Epithelial cell of proximal tubule (primary cell): ENCODE data around the gene MRC2. TPM values are rescaled to one million over a fixed set of nuclear protein-coding genes. Genes with fewer than 3 reads are reported as not detected.

Experiments
- DNase-seq: peaks from one replicate; pipeline ENCODE4 v3.0.0-alpha.2; 2011; ENCODE audit warnings: low read depth
- H3K4me3 ChIP-seq: 2 replicates; pipeline ENCODE4 v1.5.1; 2011; ENCODE audit warnings: low read depth, mild to moderate bottlenecking, low read length
- total RNA-seq: library from RNA; depleted of rRNA; stranded (reverse); fragments of >200 nt; gene quantifications from 2 replicates; pipeline ENCODE4 v1.2.3, GENCODE V29; 2015
- TF ChIP-seq, protein P1 (sequence below): conservative IDR thresholded peaks from 2 replicates; pipeline ENCODE4 v1.5.1; 2012; ENCODE audit warnings: low read depth, mild to moderate bottlenecking, low read length

The MRC2 gene
- total RNA-seq, 1 donor from 2014 or later = 50.4 TPM

DNA sequence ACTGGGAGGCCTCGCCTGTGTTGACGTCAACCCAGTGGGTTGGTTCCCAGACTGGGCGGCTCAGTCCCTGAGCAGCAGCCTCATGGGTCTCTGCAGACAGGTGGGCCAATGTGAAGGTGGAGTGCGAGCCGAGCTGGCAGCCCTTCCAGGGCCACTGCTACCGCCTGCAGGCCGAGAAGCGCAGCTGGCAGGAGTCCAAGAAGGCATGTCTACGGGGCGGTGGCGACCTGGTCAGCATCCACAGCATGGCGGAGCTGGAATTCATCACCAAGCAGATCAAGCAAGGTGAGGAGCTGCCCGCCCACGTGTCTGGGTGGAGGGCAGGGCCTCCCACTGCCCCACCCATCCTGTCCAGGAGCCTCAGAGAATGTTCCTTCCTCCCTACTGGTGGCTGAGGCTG, 44.1 kb downstream of the MRC2 start:
- DNase-seq = no peak
- TF ChIP-seq, protein P1, sequence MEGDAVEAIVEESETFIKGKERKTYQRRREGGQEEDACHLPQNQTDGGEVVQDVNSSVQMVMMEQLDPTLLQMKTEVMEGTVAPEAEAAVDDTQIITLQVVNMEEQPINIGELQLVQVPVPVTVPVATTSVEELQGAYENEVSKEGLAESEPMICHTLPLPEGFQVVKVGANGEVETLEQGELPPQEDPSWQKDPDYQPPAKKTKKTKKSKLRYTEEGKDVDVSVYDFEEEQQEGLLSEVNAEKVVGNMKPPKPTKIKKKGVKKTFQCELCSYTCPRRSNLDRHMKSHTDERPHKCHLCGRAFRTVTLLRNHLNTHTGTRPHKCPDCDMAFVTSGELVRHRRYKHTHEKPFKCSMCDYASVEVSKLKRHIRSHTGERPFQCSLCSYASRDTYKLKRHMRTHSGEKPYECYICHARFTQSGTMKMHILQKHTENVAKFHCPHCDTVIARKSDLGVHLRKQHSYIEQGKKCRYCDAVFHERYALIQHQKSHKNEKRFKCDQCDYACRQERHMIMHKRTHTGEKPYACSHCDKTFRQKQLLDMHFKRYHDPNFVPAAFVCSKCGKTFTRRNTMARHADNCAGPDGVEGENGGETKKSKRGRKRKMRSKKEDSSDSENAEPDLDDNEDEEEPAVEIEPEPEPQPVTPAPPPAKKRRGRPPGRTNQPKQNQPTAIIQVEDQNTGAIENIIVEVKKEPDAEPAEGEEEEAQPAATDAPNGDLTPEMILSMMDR = no peak
- H3K4me3 ChIP-seq = no peak overlapping the region

DNA sequence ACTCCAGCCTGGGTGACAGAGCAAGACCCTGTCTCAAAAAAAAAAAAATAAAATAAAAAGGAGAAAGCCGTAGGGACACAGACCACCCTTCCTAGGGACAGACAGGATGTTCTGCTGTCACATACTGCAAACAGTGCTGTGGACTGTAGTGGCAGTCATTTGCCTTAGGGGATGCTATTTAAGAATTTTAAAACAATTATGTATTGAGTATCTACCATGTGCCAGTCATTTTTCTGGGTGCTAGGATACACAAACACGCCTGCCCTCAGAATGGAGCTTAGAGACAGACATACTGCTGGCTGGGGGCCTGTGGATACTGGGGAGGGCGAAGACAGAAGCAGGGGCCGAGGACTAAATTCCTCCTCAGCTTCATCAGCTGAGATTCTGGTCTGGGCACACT, 45.5 kb downstream of the MRC2 start:
- TF ChIP-seq, protein P1 = no peak
- no peak overlapping the region for H3K4me3 ChIP-seq
- DNase-seq = no peak

DNA sequence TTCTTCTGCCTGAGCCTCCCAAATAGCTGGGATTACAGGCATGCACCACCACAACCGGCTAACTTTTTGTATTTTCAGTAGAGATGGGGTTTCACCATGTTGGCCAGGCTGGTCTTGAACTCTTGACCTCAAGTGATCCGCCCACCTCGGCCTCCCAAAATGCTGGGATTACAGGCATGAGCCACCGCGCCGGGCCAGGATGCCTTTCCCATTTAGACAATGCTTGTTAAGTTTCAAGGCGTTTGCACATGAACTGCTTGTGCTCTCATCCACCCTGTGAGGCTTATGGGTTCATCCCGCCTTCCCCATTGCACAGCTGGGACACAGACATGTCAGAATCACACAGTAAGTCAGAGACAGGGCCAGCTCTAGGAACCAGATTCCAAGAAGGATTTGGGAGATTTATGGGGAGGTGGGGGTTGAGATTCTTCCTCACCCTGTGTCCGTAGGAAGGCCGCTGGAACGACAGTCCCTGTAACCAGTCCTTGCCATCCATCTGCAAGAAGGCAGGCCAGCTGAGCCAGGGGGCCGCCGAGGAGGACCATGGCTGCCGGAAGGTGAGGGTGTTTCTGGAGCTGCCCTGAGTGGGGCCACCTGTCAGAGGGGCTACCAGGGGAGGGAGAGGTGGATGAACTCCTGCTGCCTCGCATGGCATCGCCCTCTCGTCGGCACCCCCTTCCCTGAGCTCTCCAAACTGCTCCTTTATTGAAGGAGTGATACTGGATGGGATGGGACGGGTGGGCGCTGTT, 46.3 kb downstream of the MRC2 start:
- DNase-seq = no peak
- TF ChIP-seq, protein P1 = no peak
- no peak overlapping the region for H3K4me3 ChIP-seq

DNA sequence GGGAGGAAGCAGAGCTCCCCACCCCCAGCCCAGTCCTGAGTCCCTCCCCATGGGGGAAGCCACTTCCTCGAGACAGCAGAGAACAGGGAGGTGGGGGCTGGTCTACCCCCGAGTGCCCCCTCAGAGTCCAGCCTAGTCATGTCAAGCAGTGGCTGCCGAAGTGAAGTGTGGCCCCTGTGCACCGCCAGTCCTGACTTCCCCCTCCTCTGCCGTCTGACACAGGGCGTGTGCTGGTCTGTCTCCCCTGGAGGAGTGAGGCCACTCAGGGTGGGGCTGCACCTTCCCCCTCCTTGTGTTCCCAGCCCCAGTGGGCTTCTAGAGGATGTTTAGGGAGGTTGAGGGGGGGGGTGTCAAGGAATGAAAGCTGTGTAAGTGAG, 46.9 kb downstream of the MRC2 start:
- no peak overlapping the region for H3K4me3 ChIP-seq
- TF ChIP-seq, protein P1 = no peak
- DNase-seq = no peak

DNA sequence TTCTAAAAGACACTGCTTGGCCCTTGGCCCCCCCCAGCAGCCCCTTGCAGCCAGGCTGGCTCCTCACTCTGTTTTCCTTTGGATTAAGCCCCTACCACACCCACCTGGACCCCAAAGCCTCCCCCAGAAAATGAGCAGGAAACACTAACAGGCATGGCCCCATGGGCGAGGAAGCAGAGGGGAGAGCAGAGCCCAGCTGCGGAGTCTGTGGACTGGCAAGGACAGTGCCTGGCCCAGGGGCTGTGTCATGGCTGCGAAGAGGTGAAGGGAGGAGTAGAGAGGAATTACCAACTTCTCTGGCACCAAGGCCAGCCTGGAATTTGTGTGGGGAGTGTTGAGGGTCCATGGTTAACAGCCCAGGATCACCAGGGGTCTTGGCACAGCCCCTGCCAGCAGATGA, 47.4 kb downstream of the MRC2 start:
- DNase-seq = no peak
- no peak overlapping the region for H3K4me3 ChIP-seq
- TF ChIP-seq, protein P1 = no peak

DNA sequence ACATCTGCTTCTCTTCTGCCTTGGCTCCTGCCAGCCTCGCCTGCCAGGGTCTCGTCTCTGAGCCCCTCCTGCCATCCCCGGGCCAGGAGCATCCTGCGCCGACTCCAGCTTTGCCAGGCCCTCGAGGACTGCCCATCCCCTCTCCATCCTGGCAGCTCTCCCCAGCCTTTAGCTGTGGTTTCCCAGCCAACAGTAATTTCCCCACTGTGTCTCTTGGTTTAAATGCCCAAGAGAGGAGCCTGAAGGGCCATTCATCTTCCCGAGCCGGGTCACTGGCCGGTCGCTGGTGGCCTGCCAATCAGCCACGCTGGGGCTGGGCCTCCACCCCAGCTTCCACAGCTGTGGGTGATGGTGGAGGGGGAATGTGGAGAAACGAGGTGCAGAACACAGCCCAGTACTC, 47.8 kb downstream of the MRC2 start:
- no peak for DNase-seq
- H3K4me3 ChIP-seq = no peak overlapping the region
- TF ChIP-seq, protein P1 = no peak

DNA sequence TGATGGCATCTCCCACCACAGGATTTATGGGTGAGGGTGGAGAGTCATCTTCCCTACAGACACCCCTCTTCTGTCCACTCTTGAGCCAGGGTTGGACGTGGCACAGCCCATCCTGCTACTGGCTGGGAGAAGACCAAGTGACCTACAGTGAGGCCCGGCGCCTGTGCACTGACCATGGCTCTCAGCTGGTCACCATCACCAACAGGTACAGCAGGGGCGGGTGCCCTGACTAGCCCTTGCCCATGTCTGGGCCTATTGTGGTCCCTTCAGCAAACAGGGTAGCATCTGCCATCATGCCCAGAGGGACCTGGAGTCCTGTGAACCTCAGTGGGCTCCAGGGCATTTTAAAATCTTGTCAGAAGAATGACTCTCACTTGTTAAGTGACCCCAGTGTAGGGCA, 48.2 kb downstream of the MRC2 start:
- DNase-seq = no peak
- no peak overlapping the region for H3K4me3 ChIP-seq
- TF ChIP-seq, protein P1 = no peak
